ENCODE measurements around the gene STK35.

DNA sequence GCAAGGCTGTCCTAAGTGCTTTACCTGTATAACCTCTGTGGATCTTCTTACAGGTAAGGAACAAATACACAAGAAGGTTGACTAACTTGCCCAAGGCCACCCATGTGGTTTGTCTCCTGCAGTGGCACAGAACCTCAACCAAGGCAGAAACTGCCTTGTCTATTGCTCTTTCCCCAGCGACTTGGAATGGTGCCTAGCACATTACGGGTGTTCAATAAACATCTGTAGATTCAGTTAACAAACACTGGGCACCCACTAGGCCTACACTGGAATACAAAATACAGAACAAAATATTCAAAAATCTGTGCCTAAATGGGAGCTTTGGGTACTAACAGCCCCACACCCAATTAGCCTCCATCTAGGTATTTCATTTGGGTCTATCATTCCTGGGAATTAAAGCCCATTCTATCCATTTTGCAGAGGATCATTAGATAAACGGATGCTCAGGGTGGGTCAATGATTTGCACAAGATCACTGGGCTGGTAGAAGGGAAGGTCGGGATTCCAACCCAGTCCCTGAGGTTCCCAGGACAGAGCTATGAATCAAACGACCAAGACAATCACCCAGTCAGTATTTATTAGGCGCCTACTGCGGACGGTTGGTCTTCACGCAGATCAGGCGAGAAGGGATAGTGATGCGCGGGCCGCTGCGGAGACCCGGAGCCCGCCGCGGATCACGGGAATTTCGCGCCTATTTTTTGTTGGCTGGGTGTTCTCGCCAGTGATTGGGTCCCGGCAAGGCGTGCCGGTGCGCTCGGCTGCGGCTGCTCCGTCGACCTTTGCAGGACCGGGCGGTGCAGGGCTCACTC lies at the start of gene STK35:
- no peak for TF ChIP-seq POLR2A (IDR thresholded peaks at IDR 0.05)
- TF ChIP-seq, protein P1, sequence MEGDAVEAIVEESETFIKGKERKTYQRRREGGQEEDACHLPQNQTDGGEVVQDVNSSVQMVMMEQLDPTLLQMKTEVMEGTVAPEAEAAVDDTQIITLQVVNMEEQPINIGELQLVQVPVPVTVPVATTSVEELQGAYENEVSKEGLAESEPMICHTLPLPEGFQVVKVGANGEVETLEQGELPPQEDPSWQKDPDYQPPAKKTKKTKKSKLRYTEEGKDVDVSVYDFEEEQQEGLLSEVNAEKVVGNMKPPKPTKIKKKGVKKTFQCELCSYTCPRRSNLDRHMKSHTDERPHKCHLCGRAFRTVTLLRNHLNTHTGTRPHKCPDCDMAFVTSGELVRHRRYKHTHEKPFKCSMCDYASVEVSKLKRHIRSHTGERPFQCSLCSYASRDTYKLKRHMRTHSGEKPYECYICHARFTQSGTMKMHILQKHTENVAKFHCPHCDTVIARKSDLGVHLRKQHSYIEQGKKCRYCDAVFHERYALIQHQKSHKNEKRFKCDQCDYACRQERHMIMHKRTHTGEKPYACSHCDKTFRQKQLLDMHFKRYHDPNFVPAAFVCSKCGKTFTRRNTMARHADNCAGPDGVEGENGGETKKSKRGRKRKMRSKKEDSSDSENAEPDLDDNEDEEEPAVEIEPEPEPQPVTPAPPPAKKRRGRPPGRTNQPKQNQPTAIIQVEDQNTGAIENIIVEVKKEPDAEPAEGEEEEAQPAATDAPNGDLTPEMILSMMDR (IDR thresholded peaks at IDR 0.05) = no peak

All from ovary (tissue), 3 donors.